Heart left ventricle (tissue), 16 donors: ENCODE measurements around the gene ENAM. TPM values are rescaled to one million over a fixed set of nuclear protein-coding genes. Genes with fewer than 3 reads are reported as not detected.
"Not testable (repeated sequence)": the region's sequence is repeated elsewhere in the genome, so short reads cannot be mapped to it uniquely, and the experiment has no call there.

Experiments used
- ATAC-seq, 4 donors: fragments of 200-7000 bp; cut with Tn5 transposase; one replicate each; pipeline ENCODE4 v1.9.1; 2020 to 2022; ENCODE audit warnings: moderate library complexity in 4 of 4, mild to moderate bottlenecking in 3 of 4, moderate number of reproducible peaks in 1 of 4
- DNase-seq, 5 donors: peaks; one replicate each; pipeline ENCODE4 v3.0.0-alpha.2; 2020
- H3K27ac ChIP-seq, 12 donors: fragments of 200-600 bp; sonication (generic) in 4 of 12; one replicate each; pipeline versions ENCODE4 v1.5.0 to v1.8.0; 2016 to 2022; ENCODE audit warnings: mild to moderate bottlenecking in 2 of 12
- H3K27me3 ChIP-seq, 9 donors: fragments of 200-600 bp; sonication (generic) in 2 of 9; one replicate each; pipeline versions ENCODE4 v1.5.1 to v1.8.0; 2016 to 2022; ENCODE audit warnings: mild to moderate bottlenecking in 3 of 9
- H3K36me3 ChIP-seq, 9 donors: fragments of 200-600 bp; sonication (generic) in 2 of 9; one replicate each; pipeline versions ENCODE4 v1.5.0 to v1.8.0; 2018 to 2022; ENCODE audit warnings: mild to moderate bottlenecking in 2 of 9
- H3K4me1 ChIP-seq, 12 donors: fragments of 200-600 bp; sonication (generic) in 4 of 12; one replicate each; pipeline versions ENCODE4 v1.5.0 to v1.8.0; 2016 to 2022; ENCODE audit warnings: mild to moderate bottlenecking in 3 of 12
- H3K4me3 ChIP-seq, 12 donors: fragments of 200-600 bp; sonication (generic) in 4 of 12; one replicate each; pipeline versions ENCODE4 v1.5.0 to v1.8.0; 2017 to 2022; ENCODE audit warnings: mild to moderate bottlenecking in 9 of 12, moderate library complexity in 4 of 12
- H3K9me3 ChIP-seq, 12 donors: fragments of 200-600 bp; sonication (generic) in 4 of 12; one replicate each; pipeline versions ENCODE4 v1.5.0 to v1.8.0; 2016 to 2022; ENCODE audit warnings: mild to moderate bottlenecking in 1 of 12
- POLR2A ChIP-seq, 2 donors: fragments of 450-650 bp; IDR thresholded peaks; one replicate each; pipeline ENCODE4 v1.6.1; 2017; ENCODE audit warnings: antibody characterized with exemption in 2 of 2, mild to moderate bottlenecking in 2 of 2, moderate library complexity in 2 of 2
- WGBS, 4 donors: extraction: QIAGEN DNeasy Blood & Tissue Kit in 2 of 4; methylation state at CpG; one replicate each; pipeline versions ENCODE4 v1.1.5 to v1.1.7; 2013 to 2018; 5-methylcytosine and 5-hydroxymethylcytosine counted together
- intact Hi-C, 10 donors: fragments of 100-400 bp; cut with DNase I; formaldehyde crosslinking; loops; one replicate each; pipeline versions ENCODE4 v1.11.1 to v1.14.2; 2022
- polyA plus RNA-seq, 2 donors: library from polyadenylated mRNA; stranded (reverse); fragments of 200-250 nt; gene quantifications; one replicate each; pipeline ENCODE4 v1.2.3, GENCODE V29; 2013
- total RNA-seq, 9 donors: library from RNA; depleted of rRNA in 2 of 9; stranded (reverse); fragments of >200 nt in 2 of 9; fragmentation: NEBNext Ultra II Directional in 3 of 9; extraction: Animal tissue kit (Norgen Biotek cat#: 25700) in 3 of 9; gene quantifications; one replicate each; pipeline versions ENCODE4 v1.1.0 to v1.2.4, GENCODE V29; 2016 to 2023
- TF ChIP-seq, protein P1 (sequence below), 12 donors: fragments of 200-600 bp; sonication (generic) in 4 of 12; IDR thresholded peaks; one replicate each; pipeline versions ENCODE4 v1.5.0 to v1.8.0; 2018 to 2022; ENCODE audit warnings: antibody characterized with exemption in 12 of 12, mild to moderate bottlenecking in 5 of 12
- donor health status: ischemic (EF 13 %, LVEDD 7.1; RV severe dilation, severe dysfunction).
- donor health status: healthy with polysubstance abuse.
- donor health status: DM: no; HTN: yes; CAD: no.
- donor health status: DM: no; HTN: no; CAD: no.
- donor health status: ischemic (EF 25% LVEDD 6.9; RV normal size, moderate dysfunction).
- donor health status: ischemic (EF 25% LVEDD 5.7; RV mildly dilated, moderate dysfunction).
- donor health status: healthy.
- donor health status: DM: yes; HTN: yes; CAD: no.
- donor health status: ischemic (EF 35%, LVEDD 5.7; RV mildly dilated, moderate dysfunction).
- donor health status: nonischemic (EF 11% LVEDD 7.7; RV severe dilation, severe dysfunction).
- donor health status: DM: yes; HTN: yes; CAD: no.
- donor health status: PGD.
- donor health status: ischemic (EF 29% LVEDD 5.4; RV normal size, mild dysfunction).
- donor health status: nonischemic (EF 23%, LVEDD 6.1; RV moderate dilation, normal function).

ENAM gene
- total and polyA plus RNA-seq, 11 donors: 0.98 to 16.0 (median 6.8) TPM

DNA sequence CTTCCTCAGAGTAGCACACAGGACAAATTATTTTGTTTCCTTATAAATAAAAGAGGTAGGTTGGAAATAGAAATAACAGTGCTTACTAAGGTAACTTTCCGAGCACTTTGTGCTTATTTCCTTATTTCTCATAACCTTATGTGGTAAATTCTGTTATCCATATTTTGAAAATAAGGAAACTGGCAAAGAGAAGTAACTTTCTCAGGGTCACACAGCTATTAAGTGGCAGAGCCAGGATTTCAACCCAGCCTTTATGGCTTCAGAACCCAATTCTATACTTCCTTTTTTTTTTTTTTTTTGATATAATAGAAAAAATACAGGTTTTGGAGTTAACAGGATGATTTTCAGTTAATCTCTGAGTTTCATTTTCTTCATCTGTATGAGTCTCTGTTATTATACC lies 63.1 kb downstream of the ENAM start:
- no peaks in the 10 kb centered on the region for H3K9me3 ChIP-seq
- ATAC-seq (no peak), DNase-seq (no peak)
- peaks cover 4 to 48% (median 32%) of the 10 kb centered on the region in 12 donors for H3K4me1 ChIP-seq
- H3K27me3 ChIP-seq: no peaks in the 10 kb centered on the region
- TF ChIP-seq, protein P1, sequence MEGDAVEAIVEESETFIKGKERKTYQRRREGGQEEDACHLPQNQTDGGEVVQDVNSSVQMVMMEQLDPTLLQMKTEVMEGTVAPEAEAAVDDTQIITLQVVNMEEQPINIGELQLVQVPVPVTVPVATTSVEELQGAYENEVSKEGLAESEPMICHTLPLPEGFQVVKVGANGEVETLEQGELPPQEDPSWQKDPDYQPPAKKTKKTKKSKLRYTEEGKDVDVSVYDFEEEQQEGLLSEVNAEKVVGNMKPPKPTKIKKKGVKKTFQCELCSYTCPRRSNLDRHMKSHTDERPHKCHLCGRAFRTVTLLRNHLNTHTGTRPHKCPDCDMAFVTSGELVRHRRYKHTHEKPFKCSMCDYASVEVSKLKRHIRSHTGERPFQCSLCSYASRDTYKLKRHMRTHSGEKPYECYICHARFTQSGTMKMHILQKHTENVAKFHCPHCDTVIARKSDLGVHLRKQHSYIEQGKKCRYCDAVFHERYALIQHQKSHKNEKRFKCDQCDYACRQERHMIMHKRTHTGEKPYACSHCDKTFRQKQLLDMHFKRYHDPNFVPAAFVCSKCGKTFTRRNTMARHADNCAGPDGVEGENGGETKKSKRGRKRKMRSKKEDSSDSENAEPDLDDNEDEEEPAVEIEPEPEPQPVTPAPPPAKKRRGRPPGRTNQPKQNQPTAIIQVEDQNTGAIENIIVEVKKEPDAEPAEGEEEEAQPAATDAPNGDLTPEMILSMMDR (IDR thresholded peaks at IDR 0.05): no peak
- TF ChIP-seq POLR2A (IDR thresholded peaks at IDR 0.05): no peak
- 72 to 84% (median 81%) methylated on average over 1 of the region's 1 CpG for WGBS, 4 donors
- no peak overlapping the region for H3K4me3 ChIP-seq
- intact Hi-C loops: no loop called here
- H3K27ac ChIP-seq: peak overlapping the region in 1 of 12 donors; percentile 17
- H3K36me3 ChIP-seq: peaks cover 0 to 34% (median 14%) of the 10 kb centered on the region in 9 donors

DNA sequence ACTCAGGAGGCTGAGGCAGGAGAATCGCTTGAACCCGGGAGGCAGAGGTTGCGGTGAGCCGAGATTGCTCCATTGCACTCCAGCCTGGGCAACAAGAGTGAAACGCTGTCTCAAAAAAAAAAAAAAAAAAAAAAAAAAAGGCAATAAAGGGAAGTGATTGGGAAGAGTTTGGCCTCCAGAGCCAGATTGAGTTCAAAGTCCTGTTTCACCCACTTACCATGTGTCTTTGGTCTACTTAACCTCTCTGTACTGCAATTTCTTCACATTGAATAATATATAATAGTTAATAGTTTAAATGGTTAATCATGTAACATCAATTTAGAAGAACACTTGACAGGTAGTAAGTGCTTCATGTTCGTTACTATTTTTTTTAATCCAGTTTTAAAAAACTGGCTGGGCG lies 66.1 kb downstream of the ENAM start:
- WGBS, 4 donors: 95 to 97% (median 97%) methylated on average over 7 of the region's 7 CpGs
- H3K27me3 ChIP-seq, intact Hi-C loops, H3K27ac ChIP-seq, ATAC-seq, DNase-seq, H3K9me3 ChIP-seq, H3K4me3 ChIP-seq: not testable (repeated sequence)
- Histone ChIP-seq H3K36me3 (peaks cover 0 to 34% (median 14%) of the 10 kb centered on the region in 9 donors), H3K4me1 (peaks cover 3 to 30% (median 20%) of the 10 kb centered on the region in 12 donors)

Other genes starting within 250 kb of the ENAM start
- not detected for gene SMR3B, start 245.6 kb upstream of the ENAM start, total RNA-seq
- gene SMR3B, start 245.6 kb upstream of the ENAM start, polyA plus RNA-seq: not detected
- not detected for gene OPRPN, start 230.8 kb upstream of the ENAM start, total RNA-seq
- gene OPRPN, start 230.8 kb upstream of the ENAM start, polyA plus RNA-seq: not detected
- gene MUC7, start 156.5 kb upstream of the ENAM start, total RNA-seq: not detected
- gene MUC7, start 156.5 kb upstream of the ENAM start, polyA plus RNA-seq: not detected
- not detected for gene AMTN, start 110.2 kb upstream of the ENAM start, total RNA-seq
- not detected for gene AMTN, start 110.2 kb upstream of the ENAM start, polyA plus RNA-seq
- not detected for gene AMBN, start 36.5 kb upstream of the ENAM start, total RNA-seq
- not detected for gene AMBN, start 36.5 kb upstream of the ENAM start, polyA plus RNA-seq
- gene JCHAIN, start 37.8 kb downstream of the ENAM start, total RNA-seq: 10 to 100 TPM in 1 of 9 donors, 1 to 10 TPM in 4, under 1 TPM in 2, not detected in 2; 0.19 to 40.0 (median 5.0) TPM
- gene JCHAIN, start 37.8 kb downstream of the ENAM start, polyA plus RNA-seq: under 1 TPM; 0.76 to 0.85 TPM
- gene UTP3, start 59.8 kb downstream of the ENAM start, total RNA-seq: 10 to 100 TPM in 8 of 9 donors, 1 to 10 TPM in 1; 7.3 to 22.4 (median 17.4) TPM
- gene UTP3, start 59.8 kb downstream of the ENAM start, polyA plus RNA-seq: 10 to 100 TPM; 10.7 to 28.9 TPM
- 10 to 100 TPM; 14.6 to 33.0 (median 21.8) TPM for gene RUFY3, start 93.2 kb downstream of the ENAM start, total RNA-seq
- gene RUFY3, start 93.2 kb downstream of the ENAM start, polyA plus RNA-seq: 10 to 100 TPM; 12.8 to 18.7 TPM
- gene GRSF1, start 211.1 kb downstream of the ENAM start, total RNA-seq: 100 to 1,000 TPM in 1 of 9 donors, 10 to 100 TPM in 8; 70.7 to 114 (median 89.2) TPM
- 10 to 100 TPM; 37.6 to 85.2 TPM for gene GRSF1, start 211.1 kb downstream of the ENAM start, polyA plus RNA-seq